GM12891 (cell line): ENCODE results near the gene ADCY10.

Experiments used
- PAX5 ChIP-seq: IDR thresholded peaks from 2 replicates; pipeline ENCODE4 v1.6.1; 2011; ENCODE audit warnings: low read length, moderate library complexity, mild to moderate bottlenecking; ENCODE audit not compliant: insufficient read depth, severe bottlenecking
- POLR2A ChIP-seq: IDR thresholded peaks from 2 replicates; pipeline ENCODE4 v1.6.1; 2011; ENCODE audit warnings: low read depth, low read length, control low read depth

- TF ChIP-seq POLR2A (no peak), PAX5 (no peak)
Observed at GRCh38 chr1:167863921-167864279, 50.0 kb downstream of the ADCY10 start.
